HG02623 (cell line): ENCODE data around the gene ERVMER34-1.

ENCODE experiments used
- ATAC-seq: cut with Tn5 transposase; IDR thresholded peaks from one replicate; pipeline ENCODE4 v1.9.1; 2021; ENCODE audit warnings: moderate library complexity; ENCODE audit not compliant: unreplicated experiment

Gene ERVMER34-1

DNA sequence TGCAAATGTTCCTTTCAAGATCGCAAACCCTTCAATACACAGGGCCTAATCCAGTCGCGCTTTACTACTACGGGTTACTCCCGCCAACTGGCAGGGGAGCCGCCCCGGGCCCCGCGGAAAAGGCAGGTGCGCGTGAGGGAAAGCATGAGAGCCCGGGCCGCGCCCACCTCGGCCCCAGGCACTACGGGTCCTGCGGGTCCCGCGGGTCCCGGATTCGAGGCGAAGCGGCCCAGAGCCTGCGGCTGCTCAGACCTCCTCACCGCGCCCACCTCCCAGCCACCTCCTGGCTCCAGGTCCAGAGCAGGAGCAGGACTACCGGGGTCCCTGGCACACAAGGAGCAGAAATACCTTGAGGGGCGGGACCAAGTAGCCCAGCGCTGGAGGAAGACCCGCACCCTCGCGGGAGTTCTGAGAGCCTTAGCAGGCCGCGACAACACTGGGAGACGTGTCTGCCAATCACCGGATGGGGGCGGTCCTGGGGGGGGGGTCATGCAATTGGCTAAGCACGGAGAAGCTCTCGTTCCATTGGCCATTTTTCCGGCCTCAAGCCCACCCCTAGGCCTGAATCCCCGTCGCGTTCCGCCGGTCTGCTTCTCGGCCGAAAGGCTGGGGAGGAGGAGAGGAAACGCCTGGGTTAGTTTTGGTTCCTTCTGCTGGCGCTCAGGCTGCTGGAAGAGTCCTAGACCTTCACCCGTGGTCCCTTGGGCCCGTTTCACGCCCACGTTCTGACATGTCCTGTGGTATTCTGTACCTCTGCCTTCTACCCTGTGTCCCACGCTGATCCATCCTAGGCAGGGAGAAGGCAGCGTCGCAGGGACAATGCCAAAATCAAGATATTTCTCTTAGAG lies 29.0 kb downstream of the ERVMER34-1 start:
- peak; percentile 91 for ATAC-seq

DNA sequence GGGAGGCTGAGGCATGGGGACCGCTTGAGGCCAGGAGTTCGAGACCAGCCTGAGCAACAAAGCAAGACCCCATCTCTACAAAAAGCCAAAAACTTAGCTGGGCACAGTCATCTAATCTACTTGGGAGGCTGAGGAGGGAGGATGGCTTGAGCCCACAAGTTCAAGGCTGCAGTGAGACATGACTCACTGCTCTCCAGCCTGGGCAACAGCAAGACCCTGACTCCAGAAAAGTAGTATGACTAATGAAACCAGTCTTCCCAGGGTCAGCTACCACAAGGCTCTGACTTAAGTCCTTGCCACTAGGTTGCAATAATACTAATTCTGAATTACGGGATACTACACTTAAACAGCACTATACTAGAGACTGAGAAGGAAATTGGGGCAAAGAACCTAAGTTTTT lies 33.1 kb downstream of the ERVMER34-1 start:
- no peak for ATAC-seq

DNA sequence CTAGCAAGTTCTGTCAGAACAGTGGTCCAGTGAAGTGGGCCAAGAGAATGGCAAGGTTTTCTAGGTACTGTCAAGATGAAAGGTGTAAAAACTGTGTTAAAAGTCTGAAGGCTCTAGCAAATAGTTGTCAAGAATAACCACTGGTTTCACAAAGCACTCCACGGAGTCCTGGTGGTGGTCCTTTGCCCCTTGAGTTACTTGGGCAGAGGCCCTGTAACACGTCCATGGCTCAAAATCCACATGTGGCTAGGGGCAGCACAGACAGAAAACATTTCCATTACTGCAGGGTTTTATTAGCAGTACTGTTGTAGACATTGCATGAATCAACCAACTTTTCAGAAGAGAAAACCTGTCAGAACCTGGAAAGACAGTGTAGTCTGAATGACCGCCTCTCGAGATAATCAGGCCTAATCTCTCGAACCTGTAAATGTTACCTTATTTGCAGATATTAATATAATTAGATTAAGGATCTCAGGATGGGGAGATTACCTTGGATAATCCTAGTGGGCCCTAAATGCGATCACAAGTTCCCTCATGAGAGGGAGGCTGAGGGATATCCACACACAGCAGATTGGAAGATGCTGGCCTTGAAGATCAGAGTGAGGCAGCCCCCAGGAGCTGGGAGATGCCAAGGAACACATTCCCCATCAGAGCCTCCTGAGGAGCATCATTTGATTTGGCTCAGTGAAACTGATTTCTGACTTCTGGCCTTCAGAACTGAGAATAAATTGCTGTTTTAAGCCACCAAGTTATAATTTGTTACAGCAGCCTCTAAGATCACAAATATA lies 34.7 kb downstream of the ERVMER34-1 start:
- no peak for ATAC-seq

DNA sequence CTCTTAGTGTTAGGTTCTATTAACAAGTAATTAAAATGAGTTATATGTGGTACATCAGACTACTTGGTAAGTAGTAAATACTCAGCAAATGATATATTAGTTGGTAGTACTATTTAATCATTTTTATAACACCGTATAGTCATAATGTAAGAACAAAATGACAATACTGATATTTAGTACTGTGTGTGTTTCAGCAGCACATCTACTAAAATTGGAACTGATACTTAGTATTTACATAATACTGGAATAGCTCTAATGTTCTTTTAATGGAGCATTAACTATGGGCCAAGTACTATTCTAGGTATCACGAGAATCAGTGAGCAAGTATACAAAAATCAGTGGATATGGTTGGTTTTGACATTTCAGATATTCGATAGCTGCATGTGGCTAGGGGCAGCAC lies 35.3 kb downstream of the ERVMER34-1 start:
- no peak for ATAC-seq

DNA sequence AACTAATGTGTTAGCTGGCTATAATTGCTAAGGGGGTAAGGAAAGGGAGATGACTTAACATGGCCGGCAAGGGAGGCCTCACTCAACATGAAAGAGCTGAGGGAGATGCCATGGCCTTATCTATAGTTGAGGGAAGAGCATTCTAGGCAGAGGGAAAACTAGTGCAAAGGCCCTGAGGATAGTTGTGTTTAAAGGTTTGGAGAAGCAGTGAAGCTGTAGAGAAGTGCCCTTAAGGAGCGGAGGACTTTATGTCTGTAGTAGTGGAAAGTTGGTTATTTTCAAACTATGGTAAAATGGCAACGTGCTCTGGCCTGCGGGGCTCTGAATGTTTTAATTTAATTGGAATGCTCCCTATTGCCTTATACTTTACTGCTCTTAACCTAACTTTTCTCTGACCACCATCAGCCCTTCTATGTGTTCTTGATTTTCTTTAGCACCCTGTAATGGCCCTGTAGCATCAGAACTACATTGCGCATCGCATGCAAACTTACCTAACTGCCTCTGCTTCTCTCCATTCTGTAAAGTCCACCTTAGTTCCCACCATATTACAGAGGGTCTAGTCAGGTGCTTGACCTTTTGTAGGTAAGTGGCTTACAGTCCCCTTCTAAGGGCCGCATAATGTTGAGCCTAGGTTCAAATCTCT lies 35.8 kb downstream of the ERVMER34-1 start:
- ATAC-seq, result no peak

GRCh38 chr4:52714597-52715254 lies 36.5 kb downstream of the ERVMER34-1 start:
- no peak for ATAC-seq

DNA sequence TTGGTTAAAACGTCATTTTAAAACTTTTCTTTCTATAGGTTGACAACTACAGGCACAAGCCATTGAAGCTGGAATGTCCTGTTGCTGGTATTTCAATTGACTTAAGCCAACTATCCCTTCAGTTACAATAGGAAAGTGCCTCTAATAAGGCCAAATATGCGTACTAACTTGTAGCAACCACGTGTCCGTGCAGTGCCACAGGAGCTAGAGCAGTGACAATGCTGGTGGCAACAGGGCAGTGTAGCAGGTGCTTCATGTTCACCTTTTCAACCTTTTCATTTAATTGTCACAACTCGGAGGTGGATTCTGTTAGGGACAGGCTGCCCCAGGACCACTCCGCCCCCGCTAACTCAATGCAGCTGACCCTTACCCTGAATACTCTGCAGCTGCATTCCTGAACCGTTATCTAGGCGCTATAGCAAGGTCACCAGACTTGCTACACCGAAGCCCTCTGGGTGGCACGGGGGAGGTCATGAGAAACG lies 37.7 kb downstream of the ERVMER34-1 start:
- ATAC-seq, result no peak

DNA sequence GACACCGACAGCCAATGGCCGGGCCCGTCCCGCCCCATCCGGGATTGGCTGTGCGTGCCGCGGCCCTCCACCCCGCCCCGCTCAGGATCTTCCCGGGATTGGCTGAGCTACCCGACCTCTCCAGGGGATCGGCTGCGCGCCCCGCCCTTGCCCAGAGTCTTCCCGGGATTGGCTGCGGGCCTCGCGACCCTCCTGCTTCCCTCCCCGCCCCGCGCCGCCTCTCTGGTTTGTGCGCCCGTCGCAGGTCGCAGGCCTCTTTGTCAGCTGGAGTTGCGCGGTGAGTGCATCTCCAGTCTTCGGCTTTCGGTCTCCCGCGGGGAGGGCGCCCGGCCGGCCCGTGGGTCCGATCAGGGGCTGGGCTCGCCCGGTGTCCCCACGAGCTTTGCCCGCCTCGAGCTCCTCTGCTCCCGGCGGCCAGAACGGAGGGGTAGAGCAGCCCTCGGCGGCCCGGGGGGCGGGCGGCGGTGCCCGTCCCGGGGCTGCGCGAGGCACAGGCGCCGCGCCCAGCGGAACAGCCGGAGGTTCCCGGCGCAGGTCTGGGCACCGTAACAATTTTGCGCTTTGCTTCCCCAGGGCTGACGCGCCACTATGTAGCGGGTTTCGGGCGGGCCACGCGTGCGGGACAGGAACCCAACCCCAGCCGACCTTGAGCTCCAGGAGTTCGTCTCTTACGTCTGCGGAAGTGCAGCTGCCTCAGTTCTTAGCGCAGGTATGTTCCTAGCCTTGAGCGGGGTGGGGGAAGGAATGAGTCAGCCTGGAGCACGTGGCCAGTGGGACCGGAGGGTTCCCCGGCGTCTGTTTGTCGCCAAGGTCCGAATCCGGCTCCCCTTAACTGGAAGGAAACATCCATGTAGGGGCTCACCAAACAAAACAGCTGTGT lies 38.7 kb downstream of the ERVMER34-1 start:
- peak; percentile 85 for ATAC-seq

- ATAC-seq, result peak; percentile 1
Observed at GRCh38 chr4:52711834-52712250, 39.4 kb downstream of the ERVMER34-1 start.

DNA sequence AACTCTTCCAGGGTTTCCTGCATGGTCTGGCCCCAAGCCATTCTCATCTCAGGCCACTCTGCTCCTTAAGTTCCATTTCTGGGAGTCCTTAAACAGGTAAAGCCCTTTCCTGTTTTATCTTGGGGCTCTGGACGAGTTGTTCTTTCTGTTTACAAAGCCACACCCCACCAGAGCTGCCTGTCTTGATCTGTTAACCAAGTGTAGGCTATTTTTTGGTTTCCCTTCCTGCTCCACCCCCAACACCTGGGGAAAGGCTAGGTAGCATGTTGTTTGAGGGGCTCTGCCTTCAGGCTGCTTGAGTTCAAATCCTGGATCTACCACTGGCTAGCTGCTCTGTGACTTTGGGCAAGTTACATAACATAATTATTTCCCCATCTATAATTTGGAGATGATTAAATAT lies 40.0 kb downstream of the ERVMER34-1 start:
- no peak for ATAC-seq

- ATAC-seq, result no peak
Observed at GRCh38 chr4:52709155-52709554, 42.1 kb downstream of the ERVMER34-1 start.

GRCh38 chr4:52704661-52705060 lies 46.6 kb downstream of the ERVMER34-1 start:
- ATAC-seq, result no peak

- ATAC-seq, result no peak
Observed at GRCh38 chr4:52704133-52704532, 47.1 kb downstream of the ERVMER34-1 start.

DNA sequence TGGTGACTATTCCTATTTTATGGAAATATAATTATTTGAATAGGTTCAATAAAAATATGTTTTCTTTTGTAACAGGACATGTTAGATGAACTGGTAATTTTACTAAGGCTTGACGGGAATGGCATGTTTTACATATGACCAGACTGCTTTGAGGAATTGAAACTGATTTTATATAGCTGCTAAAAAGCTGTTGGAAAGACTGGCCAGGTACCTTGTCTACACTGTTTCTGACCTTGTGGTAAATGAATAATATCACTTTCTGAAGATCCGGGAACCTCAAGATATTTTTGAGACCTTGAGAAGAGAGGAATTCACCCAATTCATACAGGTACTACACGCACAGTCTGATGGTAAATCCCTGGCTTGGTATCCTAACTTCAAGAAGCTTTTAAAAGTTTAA lies 50.0 kb downstream of the ERVMER34-1 start:
- ATAC-seq, result peak; percentile 95

DNA sequence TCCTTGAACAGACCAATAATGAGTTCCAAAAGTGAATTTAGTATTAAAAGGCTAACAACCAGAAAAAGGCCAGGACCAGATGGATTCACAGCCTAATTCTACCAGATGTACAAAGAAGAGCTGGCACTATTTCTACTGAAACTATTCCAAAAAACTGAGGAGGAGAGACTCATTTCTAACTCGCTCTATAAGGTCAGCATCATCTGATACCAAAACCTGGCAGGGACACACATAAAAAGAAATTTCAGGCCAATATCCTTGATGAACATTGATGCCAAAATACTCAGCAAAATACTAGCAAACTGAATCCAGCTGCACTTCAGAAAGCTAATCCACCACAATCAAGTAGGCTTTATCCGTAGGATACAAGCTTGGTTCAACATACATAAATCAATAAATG lies 56.3 kb downstream of the ERVMER34-1 start:
- ATAC-seq, result no peak

DNA sequence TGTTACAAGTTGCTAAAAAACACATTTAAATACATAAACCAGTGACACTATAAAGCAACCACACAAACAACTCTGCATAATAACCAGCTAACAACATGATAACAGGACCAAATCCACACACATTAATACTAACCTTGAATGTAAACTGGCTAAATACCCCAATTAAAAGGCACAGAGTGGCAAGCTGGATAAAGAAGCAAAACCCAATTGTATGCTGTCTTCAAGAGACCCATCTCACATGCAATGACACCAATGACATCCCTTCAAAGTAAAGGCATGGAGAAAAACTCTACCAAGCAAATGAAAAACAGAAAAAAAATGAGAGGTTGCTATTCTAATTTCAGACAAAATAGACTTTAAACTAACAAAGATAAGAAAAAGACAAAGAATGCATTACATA lies 57.7 kb downstream of the ERVMER34-1 start:
- no peak for ATAC-seq
